SK-N-SH (cell line): ENCODE results near the gene APOL6. TPM values are rescaled to one million over a fixed set of nuclear protein-coding genes. Genes with fewer than 3 reads are reported as not detected.

ENCODE experiments used
- CTCF ChIA-PET: fragments of 300-600, 350-600 bp; formaldehyde crosslinking; extraction: SDS; loops from one replicate; lab custom pipeline; 2021; lab: Yijun Ruan, JAX
- POLR2A ChIA-PET: fragments of 350-600 bp; sonication (Branson Sonifier 250); formaldehyde crosslinking; extraction: SDS; loops from one replicate; lab custom pipeline; 2020; ENCODE audit warnings: antibody characterized with exemption, inconsistent platforms; lab: Yijun Ruan, JAX
- DNase-seq: peaks from one replicate; pipeline ENCODE4 v3.0.0; 2012
- H2AFZ ChIP-seq: fragments of 200-600 bp; sonication (generic); 2 replicates; pipeline ENCODE4 v1.8.1; 2016; ENCODE audit warnings: antibody characterized with exemption, mild to moderate bottlenecking, low read depth
- H3F3A ChIP-seq: fragments of 200-600 bp; sonication (generic); replicated peaks from 2 replicates; pipeline ENCODE3; 2016; ENCODE audit warnings: antibody characterized with exemption, mild to moderate bottlenecking; ENCODE audit not compliant: insufficient read depth
- H3K27ac ChIP-seq, 2 experiments: fragments of 200-500 bp in 1 of 2; fragments of 200-600 bp in 1 of 2; sonication (Bioruptor generic) in 1 of 2; sonication (generic), shearing (Covaris generic) in 1 of 2; 2 replicates each; pipeline versions ENCODE4 v1.5.1 to v1.6.1; 2014 to 2016; ENCODE audit warnings: low read depth in 2 of 2, inconsistent platforms in 1 of 2, low read length in 1 of 2, mild to moderate bottlenecking in 1 of 2, mixed read lengths in 1 of 2
- H3K27me3 ChIP-seq: fragments of 200-600 bp; sonication (generic), shearing (Covaris generic); 2 replicates; pipeline ENCODE4 v1.6.1; 2016; ENCODE audit warnings: mixed run types; ENCODE audit not compliant: insufficient read depth
- H3K36me3 ChIP-seq, 2 experiments: fragments of 200-500 bp in 1 of 2; fragments of 200-600 bp in 1 of 2; sonication (Bioruptor generic) in 1 of 2; sonication (generic) in 1 of 2; replicated peaks in 1 of 2; 2 replicates each; pipeline versions ENCODE3 to v1.5.1; 2014 to 2016; ENCODE audit warnings: low read length in 1 of 2, mild to moderate bottlenecking in 1 of 2; ENCODE audit not compliant: insufficient read depth in 2 of 2, control insufficient read depth in 1 of 2
- H3K4me1 ChIP-seq, 2 experiments: fragments of 200-500 bp in 1 of 2; fragments of 200-600 bp in 1 of 2; sonication (Bioruptor generic) in 1 of 2; sonication (generic), shearing (Covaris generic) in 1 of 2; 2 replicates each; pipeline versions ENCODE4 v1.5.1 to v1.6.1; 2014 to 2016; ENCODE audit warnings: low read depth in 1 of 2, low read length in 1 of 2, mixed run types in 1 of 2; ENCODE audit not compliant: insufficient read depth in 2 of 2, control insufficient read depth in 1 of 2
- H3K4me2 ChIP-seq: fragments of 200-600 bp; sonication (generic), shearing (Covaris generic); 2 replicates; pipeline ENCODE4 v1.6.1; 2017; ENCODE audit warnings: mixed run types
- H3K4me3 ChIP-seq, 2 experiments: fragments of 200-500 bp in 1 of 2; fragments of 200-600 bp in 1 of 2; sonication (Bioruptor generic) in 1 of 2; sonication (generic), shearing (Covaris generic) in 1 of 2; 2 replicates each; pipeline versions ENCODE4 v1.5.1 to v1.8.1; 2014 to 2016; ENCODE audit warnings: low read depth in 2 of 2, inconsistent platforms in 1 of 2, low read length in 1 of 2, mild to moderate bottlenecking in 1 of 2, mixed read lengths in 1 of 2, moderate library complexity in 1 of 2
- H3K79me2 ChIP-seq: fragments of 200-600 bp; sonication (generic); 2 replicates; pipeline ENCODE4 v1.8.1; 2017; ENCODE audit warnings: mild to moderate bottlenecking; ENCODE audit not compliant: insufficient read depth
- H3K9ac ChIP-seq: fragments of 200-600 bp; sonication (generic); 2 replicates; pipeline ENCODE4 v1.6.1; 2017; ENCODE audit warnings: mixed run types
- H3K9me2 ChIP-seq: fragments of 200-600 bp; sonication (generic); 2 replicates; pipeline ENCODE4 v1.6.1; 2017; ENCODE audit warnings: mixed run types
- H3K9me3 ChIP-seq: fragments of 200-600 bp; sonication (generic); 2 replicates; pipeline ENCODE4 v1.6.1; 2017; ENCODE audit warnings: mixed run types, mild to moderate bottlenecking, moderate library complexity
- H4K20me1 ChIP-seq: fragments of 200-600 bp; sonication (generic); 2 replicates; pipeline ENCODE4 v1.6.1; 2017; ENCODE audit warnings: mild to moderate bottlenecking, mixed run types; ENCODE audit not compliant: insufficient read depth
- EP300 ChIP-seq, 2 experiments: IDR thresholded peaks; 2 replicates each; pipeline versions ENCODE4 v1.4.0 to v1.6.1; 2012; ENCODE audit warnings: borderline replicate concordance in 1 of 2, low read depth in 1 of 2, low read length in 1 of 2
- FOXJ3 ChIP-seq: sonication (generic); formaldehyde crosslinking; IDR thresholded peaks from 2 replicates; pipeline ENCODE4 v1.5.1; 2020; ENCODE audit warnings: mild to moderate bottlenecking, missing genetic modification reagents
- GABPA ChIP-seq: IDR thresholded peaks from 2 replicates; pipeline ENCODE4 v1.4.0; 2012; ENCODE audit warnings: low read depth, mild to moderate bottlenecking
- MXI1 ChIP-seq: IDR thresholded peaks from 2 replicates; pipeline ENCODE4 v1.6.1; 2012; ENCODE audit warnings: mild to moderate bottlenecking, low read depth, low read length, improper control_type of control experiment
- NFIC ChIP-seq: IDR thresholded peaks from 2 replicates; pipeline ENCODE4 v1.4.0; 2012; ENCODE audit warnings: borderline replicate concordance
- NRF1 ChIP-seq: IDR thresholded peaks from 2 replicates; pipeline ENCODE4 v1.6.1; 2012; ENCODE audit warnings: low read depth, mild to moderate bottlenecking, low read length
- POLR2AphosphoS5 ChIP-seq: IDR thresholded peaks from 2 replicates; pipeline ENCODE4 v1.6.1; 2012; ENCODE audit warnings: low read depth, low read length
- RAD21 ChIP-seq: IDR thresholded peaks from 2 replicates; pipeline ENCODE4 v1.6.1; 2012; ENCODE audit warnings: mild to moderate bottlenecking, low read length
- RFX5 ChIP-seq: IDR thresholded peaks from 2 replicates; pipeline ENCODE4 v1.6.1; 2012; ENCODE audit warnings: mild to moderate bottlenecking, improper control_type of control experiment, low read length
- RXRA ChIP-seq: IDR thresholded peaks from 2 replicates; pipeline ENCODE4 v1.4.0; 2012; ENCODE audit warnings: low read depth, mild to moderate bottlenecking, borderline replicate concordance
- TAF1 ChIP-seq: IDR thresholded peaks from 2 replicates; pipeline ENCODE4 v1.6.1; 2012; ENCODE audit warnings: low read depth, mild to moderate bottlenecking, low read length, moderate library complexity, borderline replicate concordance
- TCF12 ChIP-seq: IDR thresholded peaks from 2 replicates; pipeline ENCODE4 v1.4.0; 2012
- WGBS: methylation state at CpG from one replicate; pipeline ENCODE4 v1.1.6; 2017; ENCODE audit warnings: low lambda C conversion rate; 5-methylcytosine and 5-hydroxymethylcytosine counted together
- polyA plus RNA-seq, 3 experiments: library from polyadenylated mRNA; depleted of rRNA; stranded (reverse); fragments of >200 nt; gene quantifications; 2 replicates each; pipeline ENCODE4 v1.2.3, GENCODE V29; 2012
- TF ChIP-seq, protein P1 (sequence below): IDR thresholded peaks from 2 replicates; pipeline ENCODE4 v1.4.0; 2012; ENCODE audit warnings: low read depth, borderline replicate concordance
- TF ChIP-seq, protein P2 (sequence below): fragments of 150-350 bp; IDR thresholded peaks from 2 replicates; pipeline ENCODE4 v1.6.1; 2016; ENCODE audit warnings: mild to moderate bottlenecking, low read depth, low read length

The APOL6 gene
- polyA plus RNA-seq, 1 of the 3 experiments (the other 2 are of a cell fraction) = 0.90 TPM

DNA sequence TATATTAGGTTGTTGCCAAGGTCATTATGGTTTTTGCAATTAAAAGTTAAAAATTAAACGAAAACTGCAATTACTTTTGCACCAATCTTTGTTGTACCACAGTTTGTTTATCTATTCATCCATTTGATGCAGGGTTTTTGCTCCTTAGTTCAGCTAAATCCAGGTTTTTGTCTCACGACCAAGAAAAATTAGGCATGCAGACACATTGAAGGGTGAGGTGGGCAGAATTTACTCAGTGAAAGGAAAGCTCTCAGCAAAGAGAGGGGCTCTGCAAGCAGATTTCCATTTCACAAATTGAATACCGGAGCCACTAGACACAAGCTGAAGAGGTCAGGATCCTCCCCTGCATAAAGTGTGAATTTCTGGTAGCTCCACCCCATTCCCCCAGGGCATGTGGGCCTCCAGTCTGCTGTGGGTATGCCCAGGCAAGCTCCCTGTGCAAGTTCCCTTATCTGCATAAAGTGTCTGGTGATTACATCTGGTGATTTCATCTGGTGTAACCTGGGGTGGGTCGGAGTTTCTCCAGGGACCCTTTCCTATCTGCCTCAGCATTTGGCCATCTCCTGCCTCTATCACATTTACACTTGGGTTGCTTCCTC, 33.3 kb downstream of the APOL6 start:
- H3K4me2 ChIP-seq = no peak overlapping the region
- ChIA-PET CTCF (interaction anchor here (0.9 kb wide), 1 partner anchor 25 kb away, joined by 3 read pairs; no protein-coding TSS in a partner anchor), POLR2A (no interaction called here)
- H3K9me2 ChIP-seq = no peaks in the 10 kb centered on the region
- no peak overlapping the region for H3K9ac ChIP-seq
- no peak overlapping the region for H2AFZ ChIP-seq
- no peaks in the 10 kb centered on the region for H3K27me3 ChIP-seq
- DNase-seq = no peak
- no peaks in the 10 kb centered on the region for H3F3A ChIP-seq
- no peaks in the 10 kb centered on the region for H3K36me3 ChIP-seq
- no peak overlapping the region for H3K4me3 ChIP-seq
- no peaks in the 10 kb centered on the region for H3K4me1 ChIP-seq
- no peak overlapping the region for H3K27ac ChIP-seq
- H4K20me1 ChIP-seq = no peaks in the 10 kb centered on the region
- H3K79me2 ChIP-seq = no peaks in the 10 kb centered on the region
- H3K9me3 ChIP-seq = no peaks in the 10 kb centered on the region
- 42% methylated on average over 4 of the region's 4 CpGs for WGBS
- TF ChIP-seq MXI1 = no peak
- TF ChIP-seq RXRA = no peak
- no peak; a peak in 1 of 4 replicates for TF ChIP-seq EP300 (IDR thresholded peaks at IDR 0.05; ENCODE audit: borderline replicate concordance in 1 of 2, low read depth in 1 of 2, low read length in 1 of 2)
- no peak for TF ChIP-seq GABPA

DNA sequence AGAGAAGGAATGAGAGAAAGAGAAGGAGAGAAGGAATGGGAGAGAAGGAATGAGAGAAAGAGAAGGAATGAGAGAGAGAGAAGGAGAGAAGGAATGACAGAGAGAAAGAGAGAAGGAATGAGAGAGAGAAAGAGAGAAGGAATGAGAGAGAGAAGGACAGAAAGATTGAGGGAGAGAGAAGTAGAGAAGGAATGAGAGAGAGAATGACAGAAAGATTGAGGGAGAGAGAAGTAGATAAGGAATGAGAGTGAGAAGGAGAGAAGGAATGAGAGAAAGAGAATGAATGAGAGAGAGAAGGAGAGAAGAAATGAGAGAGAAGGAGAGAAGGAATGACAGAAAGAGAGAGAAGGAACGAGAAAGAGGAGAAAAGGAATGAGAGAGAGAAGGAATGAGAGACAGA, 35.3 kb downstream of the APOL6 start:
- H3K9me2 ChIP-seq = no peaks in the 10 kb centered on the region
- ChIA-PET POLR2A (no interaction called here), CTCF (interaction anchor here (1.4 to 1.6 kb wide), 2 partner anchors 25 to 52 kb away, joined by 4 to 5 read pairs; no protein-coding TSS in a partner anchor)
- H3K79me2 ChIP-seq = no peaks in the 10 kb centered on the region
- TF ChIP-seq, protein P1, sequence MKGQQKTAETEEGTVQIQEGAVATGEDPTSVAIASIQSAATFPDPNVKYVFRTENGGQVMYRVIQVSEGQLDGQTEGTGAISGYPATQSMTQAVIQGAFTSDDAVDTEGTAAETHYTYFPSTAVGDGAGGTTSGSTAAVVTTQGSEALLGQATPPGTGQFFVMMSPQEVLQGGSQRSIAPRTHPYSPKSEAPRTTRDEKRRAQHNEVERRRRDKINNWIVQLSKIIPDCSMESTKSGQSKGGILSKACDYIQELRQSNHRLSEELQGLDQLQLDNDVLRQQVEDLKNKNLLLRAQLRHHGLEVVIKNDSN = no peak
- TF ChIP-seq TAF1 = no peak
- no peak for TF ChIP-seq RFX5
- no peak for TF ChIP-seq FOXJ3 (CRISPR knock-in tag)
- no peak for TF ChIP-seq RAD21
- TF ChIP-seq NRF1 = no peak
- TF ChIP-seq GABPA = no peak
- no peak for TF ChIP-seq TCF12
- TF ChIP-seq, protein P2, sequence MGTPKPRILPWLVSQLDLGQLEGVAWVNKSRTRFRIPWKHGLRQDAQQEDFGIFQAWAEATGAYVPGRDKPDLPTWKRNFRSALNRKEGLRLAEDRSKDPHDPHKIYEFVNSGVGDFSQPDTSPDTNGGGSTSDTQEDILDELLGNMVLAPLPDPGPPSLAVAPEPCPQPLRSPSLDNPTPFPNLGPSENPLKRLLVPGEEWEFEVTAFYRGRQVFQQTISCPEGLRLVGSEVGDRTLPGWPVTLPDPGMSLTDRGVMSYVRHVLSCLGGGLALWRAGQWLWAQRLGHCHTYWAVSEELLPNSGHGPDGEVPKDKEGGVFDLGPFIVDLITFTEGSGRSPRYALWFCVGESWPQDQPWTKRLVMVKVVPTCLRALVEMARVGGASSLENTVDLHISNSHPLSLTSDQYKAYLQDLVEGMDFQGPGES = no peak
- no peak for TF ChIP-seq POLR2AphosphoS5
- TF ChIP-seq MXI1 = no peak
- TF ChIP-seq NFIC = no peak
- WGBS = 31% methylated on average over 1 of the region's 1 CpG
- no peak for DNase-seq
- no peaks in the 10 kb centered on the region for H3F3A ChIP-seq
- no peak overlapping the region for H2AFZ ChIP-seq
- H3K27ac ChIP-seq = no peak overlapping the region
- no peak overlapping the region for H3K4me2 ChIP-seq
- H3K9me3 ChIP-seq = no peaks in the 10 kb centered on the region
- H3K4me3 ChIP-seq = no peak overlapping the region
- no peaks in the 10 kb centered on the region for H4K20me1 ChIP-seq
- H3K4me1 ChIP-seq = no peaks in the 10 kb centered on the region
- H3K36me3 ChIP-seq = no peaks in the 10 kb centered on the region
- H3K27me3 ChIP-seq = no peaks in the 10 kb centered on the region
- no peak overlapping the region for H3K9ac ChIP-seq
